Uterus (tissue), 2 donors: Measurements from ENCODE around the gene TNK1.

ENCODE experiments used
- POLR2A ChIP-seq, 2 donors: fragments of 450-650 bp; IDR thresholded peaks; one replicate each; pipeline ENCODE4 v1.6.1; 2016; ENCODE audit warnings: antibody characterized with exemption in 2 of 2, mild to moderate bottlenecking in 1 of 2, moderate library complexity in 1 of 2
- TF ChIP-seq, protein P1 (sequence below), 4 experiments: fragments of 200-600 bp in 2 of 4; fragments of 450-650 bp in 2 of 4; sonication (generic) in 2 of 4; IDR thresholded peaks; one replicate each; pipeline ENCODE4 v1.5.1; 2016 to 2019; ENCODE audit warnings: antibody characterized with exemption in 4 of 4, mild to moderate bottlenecking in 2 of 4, moderate library complexity in 1 of 4

DNA sequence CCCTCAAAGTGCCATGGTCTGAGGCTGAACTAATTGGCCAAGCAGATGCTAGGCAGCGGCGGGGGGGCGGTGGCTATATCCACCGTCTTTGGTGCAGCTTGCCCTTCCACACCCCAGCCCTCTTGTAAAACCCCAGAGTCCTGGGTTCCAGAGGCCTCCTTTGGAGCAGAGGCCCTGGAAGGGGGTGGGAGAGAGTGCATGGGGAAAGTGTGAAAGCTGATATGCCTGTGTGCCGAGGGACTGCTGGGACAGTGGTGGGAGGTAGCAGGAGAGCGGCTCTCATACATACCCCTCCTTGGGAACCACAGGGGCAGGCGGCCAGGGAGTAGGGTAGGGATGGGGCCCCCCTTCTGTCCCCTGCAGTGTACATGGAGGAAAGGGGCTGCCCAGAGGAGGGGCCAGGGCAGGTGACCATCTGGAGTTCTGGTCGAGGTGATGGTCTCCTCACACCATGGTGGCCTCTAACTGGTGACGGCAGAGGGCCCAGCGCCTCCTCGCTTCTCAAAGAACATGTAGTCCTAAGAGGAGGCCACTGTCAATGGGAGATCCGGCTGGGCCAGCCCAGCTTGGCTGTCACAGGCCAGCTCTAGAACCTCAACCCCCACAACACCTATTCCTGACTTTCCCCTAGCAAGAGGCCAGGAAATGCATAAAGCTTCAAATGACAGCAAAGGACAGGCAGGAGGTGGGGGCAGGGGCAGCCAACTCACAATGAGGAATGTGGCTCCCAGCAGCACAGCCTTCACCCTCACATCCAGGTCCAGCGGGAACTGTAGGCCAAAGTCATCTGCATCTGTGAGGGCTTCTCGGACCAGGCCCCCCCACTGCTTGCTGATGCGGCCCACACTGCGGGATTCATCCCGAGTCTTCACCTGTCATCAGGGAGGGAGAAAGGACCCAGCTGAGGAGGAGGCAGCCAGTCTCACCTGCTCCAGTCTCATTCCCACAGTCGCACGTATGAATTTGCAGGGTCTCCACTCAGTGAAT, 9.3 kb downstream of the TNK1 start:
- TF ChIP-seq POLR2A (IDR thresholded peaks at IDR 0.05): no peak
- TF ChIP-seq, protein P1, sequence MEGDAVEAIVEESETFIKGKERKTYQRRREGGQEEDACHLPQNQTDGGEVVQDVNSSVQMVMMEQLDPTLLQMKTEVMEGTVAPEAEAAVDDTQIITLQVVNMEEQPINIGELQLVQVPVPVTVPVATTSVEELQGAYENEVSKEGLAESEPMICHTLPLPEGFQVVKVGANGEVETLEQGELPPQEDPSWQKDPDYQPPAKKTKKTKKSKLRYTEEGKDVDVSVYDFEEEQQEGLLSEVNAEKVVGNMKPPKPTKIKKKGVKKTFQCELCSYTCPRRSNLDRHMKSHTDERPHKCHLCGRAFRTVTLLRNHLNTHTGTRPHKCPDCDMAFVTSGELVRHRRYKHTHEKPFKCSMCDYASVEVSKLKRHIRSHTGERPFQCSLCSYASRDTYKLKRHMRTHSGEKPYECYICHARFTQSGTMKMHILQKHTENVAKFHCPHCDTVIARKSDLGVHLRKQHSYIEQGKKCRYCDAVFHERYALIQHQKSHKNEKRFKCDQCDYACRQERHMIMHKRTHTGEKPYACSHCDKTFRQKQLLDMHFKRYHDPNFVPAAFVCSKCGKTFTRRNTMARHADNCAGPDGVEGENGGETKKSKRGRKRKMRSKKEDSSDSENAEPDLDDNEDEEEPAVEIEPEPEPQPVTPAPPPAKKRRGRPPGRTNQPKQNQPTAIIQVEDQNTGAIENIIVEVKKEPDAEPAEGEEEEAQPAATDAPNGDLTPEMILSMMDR (IDR thresholded peaks at IDR 0.05): no peak
